ENCODE measurements around the gene PRPH2.

- TF ChIP-seq, protein P1, sequence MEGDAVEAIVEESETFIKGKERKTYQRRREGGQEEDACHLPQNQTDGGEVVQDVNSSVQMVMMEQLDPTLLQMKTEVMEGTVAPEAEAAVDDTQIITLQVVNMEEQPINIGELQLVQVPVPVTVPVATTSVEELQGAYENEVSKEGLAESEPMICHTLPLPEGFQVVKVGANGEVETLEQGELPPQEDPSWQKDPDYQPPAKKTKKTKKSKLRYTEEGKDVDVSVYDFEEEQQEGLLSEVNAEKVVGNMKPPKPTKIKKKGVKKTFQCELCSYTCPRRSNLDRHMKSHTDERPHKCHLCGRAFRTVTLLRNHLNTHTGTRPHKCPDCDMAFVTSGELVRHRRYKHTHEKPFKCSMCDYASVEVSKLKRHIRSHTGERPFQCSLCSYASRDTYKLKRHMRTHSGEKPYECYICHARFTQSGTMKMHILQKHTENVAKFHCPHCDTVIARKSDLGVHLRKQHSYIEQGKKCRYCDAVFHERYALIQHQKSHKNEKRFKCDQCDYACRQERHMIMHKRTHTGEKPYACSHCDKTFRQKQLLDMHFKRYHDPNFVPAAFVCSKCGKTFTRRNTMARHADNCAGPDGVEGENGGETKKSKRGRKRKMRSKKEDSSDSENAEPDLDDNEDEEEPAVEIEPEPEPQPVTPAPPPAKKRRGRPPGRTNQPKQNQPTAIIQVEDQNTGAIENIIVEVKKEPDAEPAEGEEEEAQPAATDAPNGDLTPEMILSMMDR (IDR thresholded peaks at IDR 0.05): no peak
- no peak for TF ChIP-seq POLR2A (IDR thresholded peaks at IDR 0.05; ENCODE audit: low read length)
- TF ChIP-seq EHF (CRISPR knock-in tag; IDR thresholded peaks at IDR 0.05): no peak
- TF ChIP-seq EP300 (IDR thresholded peaks at IDR 0.05): no peak
- TF ChIP-seq REST (IDR thresholded peaks at IDR 0.05): no peak
- TF ChIP-seq CBX2 (IDR thresholded peaks at IDR 0.05; ENCODE audit: borderline replicate concordance, low read depth): no peak
- no peak for TF ChIP-seq BHLHE40 (IDR thresholded peaks at IDR 0.05; ENCODE audit: low read depth, low read length)
- no peak for TF ChIP-seq ZFP36 (IDR thresholded peaks at IDR 0.05; ENCODE audit: borderline replicate concordance, partially characterized antibody)
- no peak for TF ChIP-seq PHF8 (IDR thresholded peaks at IDR 0.05; ENCODE audit: borderline replicate concordance, low read depth)
- no peak for TF ChIP-seq ESRRA (IDR thresholded peaks at IDR 0.05; ENCODE audit: borderline replicate concordance, low read length)
- TF ChIP-seq USF2 (IDR thresholded peaks at IDR 0.05): no peak
- no peak for TF ChIP-seq NR3C1 (IDR thresholded peaks at IDR 0.05)
Measured at GRCh38 chr6:42693725-42694323, 28.6 kb downstream of the PRPH2 start.

Measured in A549 (cell line).